NCI-H1417 (cell line): ENCODE measurements around the gene C1orf159.

Experiments used
- DNase-seq, 3 experiments: peaks; one replicate each; lab custom pipeline; 2025; lab: John Stamatoyannopoulos, UW

The C1orf159 gene

GRCh38 chr1:1053682-1054081 lies 62.2 kb downstream of the C1orf159 start:
- no peak for DNase-seq

GRCh38 chr1:1053022-1053421 lies 62.9 kb downstream of the C1orf159 start:
- DNase-seq, result no peak

- DNase-seq, result no peak
Measured at GRCh38 chr1:1052003-1052840, 63.7 kb downstream of the C1orf159 start.

- peak in 2 of 3 experiments; percentile 32 to 53 for DNase-seq
Measured at GRCh38 chr1:1051127-1051810, 64.6 kb downstream of the C1orf159 start.

- DNase-seq, result peak in 1 of 3 experiments; percentile 53
Measured at GRCh38 chr1:1050577-1051052, 65.3 kb downstream of the C1orf159 start.

GRCh38 chr1:1049318-1050165 lies 66.3 kb downstream of the C1orf159 start:
- DNase-seq, result no peak

GRCh38 chr1:1048765-1049164 lies 67.1 kb downstream of the C1orf159 start:
- DNase-seq, result no peak

GRCh38 chr1:1047963-1048362 lies 67.9 kb downstream of the C1orf159 start:
- DNase-seq, result no peak

GRCh38 chr1:1047407-1047806 lies 68.5 kb downstream of the C1orf159 start:
- no peak for DNase-seq

- DNase-seq, result no peak
Measured at GRCh38 chr1:1046767-1047166, 69.1 kb downstream of the C1orf159 start.

- DNase-seq, result no peak
Measured at GRCh38 chr1:1046243-1046642, 69.6 kb downstream of the C1orf159 start.

- no peak for DNase-seq
Measured at GRCh38 chr1:1045129-1045528, 70.8 kb downstream of the C1orf159 start.

GRCh38 chr1:1044455-1045078 lies 71.3 kb downstream of the C1orf159 start:
- no peak for DNase-seq

GRCh38 chr1:1043921-1044320 lies 72.0 kb downstream of the C1orf159 start:
- DNase-seq, result no peak

- no peak for DNase-seq
Measured at GRCh38 chr1:1043411-1043810, 72.5 kb downstream of the C1orf159 start.

- DNase-seq, result no peak
Measured at GRCh38 chr1:1042835-1043234, 73.1 kb downstream of the C1orf159 start.

GRCh38 chr1:1041873-1042272 lies 74.0 kb downstream of the C1orf159 start:
- no peak for DNase-seq

- DNase-seq, result no peak
Measured at GRCh38 chr1:1041092-1041523, 74.8 kb downstream of the C1orf159 start.

GRCh38 chr1:1040004-1040991 lies 75.6 kb downstream of the C1orf159 start:
- DNase-seq, result peak; percentile 41 to 73 (median 54)

- DNase-seq, result peak in 1 of 3 experiments; percentile 25
Measured at GRCh38 chr1:1039145-1039910, 76.6 kb downstream of the C1orf159 start.
